Mesenteric fat pad (tissue), 1 donor: ENCODE measurements around the gene CCDC88C. TPM values are rescaled to one million over a fixed set of nuclear protein-coding genes. Genes with fewer than 3 reads are reported as not detected.

ENCODE experiments used
- DNase-seq: peaks from one replicate; pipeline ENCODE4 v3.0.0-alpha.2; 2020; ENCODE audit warnings: low spot score
- total RNA-seq: library from RNA; stranded (reverse); fragmentation: NEBNext Ultra II Directional; extraction: Animal tissue kit (Norgen Biotek cat#: 25700); gene quantifications from one replicate; pipeline ENCODE4 v1.2.1, GENCODE V29; 2021
- donor health status: DM: yes; HTN: yes; CAD: no.

Gene CCDC88C
- total RNA-seq, 1 donor from 2014 or later: 17.4 TPM

GRCh38 chr14:91331721-91332120 is 85.9 kb downstream of the CCDC88C start:
- DNase-seq: no peak

GRCh38 chr14:91330856-91331255 is 86.8 kb downstream of the CCDC88C start:
- no peak for DNase-seq

DNA sequence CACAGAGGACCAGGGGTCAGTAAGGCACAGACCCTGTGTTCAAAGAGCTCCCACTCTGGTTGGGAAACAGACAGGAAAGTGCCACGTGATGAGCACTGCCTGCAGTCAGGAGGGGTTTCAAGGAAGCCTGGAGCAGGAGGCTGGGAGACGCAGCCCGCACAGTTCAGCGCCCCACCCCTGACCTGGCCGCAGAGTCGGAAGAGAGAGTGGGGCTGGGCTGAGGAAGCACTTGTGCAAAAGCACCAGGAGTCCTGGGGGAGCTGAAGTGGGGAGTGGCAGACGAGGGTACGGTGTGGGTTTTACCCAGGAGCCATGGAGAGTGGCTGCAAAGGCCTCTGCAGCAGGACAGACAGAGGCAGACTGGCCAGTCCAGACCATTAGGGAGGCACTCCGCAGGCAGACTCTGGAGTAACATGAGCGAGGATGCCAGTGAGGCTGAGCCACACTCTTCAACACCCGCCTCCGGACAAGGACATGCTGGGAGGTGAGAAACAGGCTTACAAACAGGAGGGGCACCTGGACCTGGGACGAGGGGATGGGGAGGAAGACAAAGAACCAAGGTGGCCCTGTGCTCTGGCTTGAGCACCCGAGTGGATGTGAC is 87.4 kb downstream of the CCDC88C start:
- no peak for DNase-seq

DNA sequence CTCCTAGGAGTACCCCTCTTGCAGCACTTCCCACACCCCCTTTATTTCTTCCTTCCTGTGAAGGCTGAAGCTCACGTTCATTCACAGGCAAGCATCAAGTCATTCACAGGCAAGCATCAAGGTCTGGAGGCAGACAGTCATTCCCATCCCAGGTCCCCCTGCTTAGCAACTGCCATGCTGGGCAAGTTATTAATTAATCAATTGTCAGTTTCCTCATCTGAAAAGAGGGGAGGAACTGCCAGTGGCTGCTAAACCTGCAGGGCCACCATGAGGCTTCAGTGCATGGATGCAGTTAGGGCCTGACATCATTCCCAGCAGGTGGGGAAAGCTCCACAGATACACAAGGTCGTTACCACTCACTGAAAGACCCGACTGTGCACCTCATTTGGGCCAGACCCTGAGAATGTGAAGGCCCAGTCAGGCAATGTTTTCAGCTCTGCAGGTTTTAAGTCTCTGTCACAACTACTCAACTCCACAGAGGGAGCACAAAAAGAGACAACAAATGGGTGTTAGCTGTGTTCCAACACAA is 88.1 kb downstream of the CCDC88C start:
- DNase-seq: no peak

GRCh38 chr14:91328313-91329050 is 89.1 kb downstream of the CCDC88C start:
- DNase-seq: no peak

GRCh38 chr14:91327661-91328312 is 89.8 kb downstream of the CCDC88C start:
- DNase-seq: no peak

GRCh38 chr14:91327250-91327595 is 90.4 kb downstream of the CCDC88C start:
- no peak for DNase-seq

DNA sequence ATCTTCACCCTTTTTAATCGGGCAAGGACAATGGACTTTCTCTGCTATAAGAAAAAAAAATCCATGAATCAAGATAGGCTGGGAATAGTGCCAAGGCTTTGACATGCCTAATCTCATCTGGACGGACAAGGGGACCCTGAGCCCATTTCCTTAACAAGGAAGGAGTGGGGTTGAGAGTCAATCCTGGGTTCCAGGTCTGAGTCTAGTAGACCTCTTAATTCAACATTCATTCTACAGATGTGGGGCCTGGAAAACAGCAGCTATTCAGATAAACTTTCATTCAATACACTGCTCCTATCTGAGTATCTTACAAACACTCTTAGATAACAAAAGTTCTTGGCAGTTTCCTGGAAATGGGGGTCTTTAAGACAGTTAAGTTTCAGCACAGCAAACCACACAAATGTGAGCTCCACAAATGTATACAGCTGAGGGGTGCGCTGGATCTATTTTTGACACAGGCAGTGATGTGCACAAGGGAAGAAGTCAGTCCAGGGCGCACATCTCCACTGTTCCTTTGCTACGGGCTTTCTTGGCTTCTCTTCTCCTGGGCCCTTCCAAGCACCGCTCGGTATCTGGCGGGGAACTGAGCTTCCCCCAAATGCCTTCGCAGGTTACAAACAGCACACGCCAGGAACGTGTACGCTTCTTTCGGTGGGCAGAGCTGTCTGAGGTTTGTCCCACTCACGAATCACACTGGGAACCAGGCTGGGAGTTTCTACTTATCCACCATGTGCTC is 90.9 kb downstream of the CCDC88C start:
- no peak for DNase-seq

- no peak for DNase-seq
Measured at GRCh38 chr14:91324606-91325575, 92.7 kb downstream of the CCDC88C start.

DNA sequence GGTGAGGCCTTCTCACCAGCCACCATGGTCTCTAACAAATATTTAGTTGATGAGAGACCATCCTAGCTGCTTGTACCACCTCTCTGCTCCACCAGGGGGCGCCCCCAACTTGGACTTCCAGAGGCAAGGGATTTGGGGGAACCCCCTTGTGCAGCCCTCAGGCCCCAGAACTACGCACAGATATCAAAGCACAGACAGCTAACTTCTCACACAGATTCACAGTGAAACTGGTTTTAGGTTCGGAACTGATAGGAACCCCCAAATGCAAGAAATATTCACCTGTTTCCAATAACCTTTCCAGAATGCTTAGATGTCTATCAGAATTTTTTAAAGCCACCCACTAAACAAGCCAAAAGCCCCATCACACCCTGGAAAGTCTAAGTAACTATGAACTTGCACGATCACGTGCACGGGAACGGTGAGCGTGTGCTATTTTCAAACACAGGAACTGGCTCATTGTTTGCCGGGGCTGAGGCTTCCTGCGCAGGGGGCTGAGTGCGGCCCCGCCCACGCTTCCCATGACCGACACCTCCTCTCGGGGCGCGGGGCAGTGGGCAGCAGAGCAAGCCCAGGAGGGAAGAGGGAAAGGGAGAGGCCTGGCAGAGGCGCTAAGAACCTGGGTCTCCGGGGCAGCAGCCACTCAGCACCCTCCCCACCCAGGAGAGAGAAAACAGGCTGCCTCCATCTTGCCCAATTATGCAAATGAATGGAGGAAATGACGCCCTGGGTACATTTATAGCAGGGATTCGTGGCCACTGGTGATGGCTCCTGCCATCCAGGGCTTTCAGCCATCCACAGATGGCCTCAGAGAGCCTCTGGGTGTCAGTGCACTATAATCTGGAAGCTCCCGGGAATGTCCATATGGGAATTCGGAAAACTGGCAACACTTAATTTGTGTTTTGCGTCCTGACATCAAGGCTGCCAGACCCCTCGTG is 93.7 kb downstream of the CCDC88C start:
- peak; percentile 95 for DNase-seq

GRCh38 chr14:91323031-91323430 is 94.6 kb downstream of the CCDC88C start:
- no peak for DNase-seq

DNA sequence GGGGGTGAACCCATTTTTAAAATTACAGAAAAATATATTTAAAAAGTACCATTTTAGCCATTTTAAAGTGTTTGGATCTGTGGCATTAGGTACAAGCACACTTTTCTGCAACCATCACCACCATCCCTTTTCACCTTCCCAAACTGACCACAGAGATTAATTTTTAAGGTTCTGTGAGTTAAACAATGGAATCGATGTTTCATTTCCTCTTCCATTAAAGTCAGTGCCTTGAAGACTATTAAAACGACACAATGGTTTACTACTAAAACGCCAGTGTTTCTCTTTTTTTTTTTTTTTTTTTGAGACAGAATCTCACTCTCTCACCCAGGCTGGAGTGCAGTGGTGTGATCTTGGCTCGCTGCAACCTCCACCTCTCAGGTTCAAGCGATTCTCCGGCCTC is 95.0 kb downstream of the CCDC88C start:
- no peak for DNase-seq

GRCh38 chr14:91321131-91321530 is 96.5 kb downstream of the CCDC88C start:
- DNase-seq: no peak

DNA sequence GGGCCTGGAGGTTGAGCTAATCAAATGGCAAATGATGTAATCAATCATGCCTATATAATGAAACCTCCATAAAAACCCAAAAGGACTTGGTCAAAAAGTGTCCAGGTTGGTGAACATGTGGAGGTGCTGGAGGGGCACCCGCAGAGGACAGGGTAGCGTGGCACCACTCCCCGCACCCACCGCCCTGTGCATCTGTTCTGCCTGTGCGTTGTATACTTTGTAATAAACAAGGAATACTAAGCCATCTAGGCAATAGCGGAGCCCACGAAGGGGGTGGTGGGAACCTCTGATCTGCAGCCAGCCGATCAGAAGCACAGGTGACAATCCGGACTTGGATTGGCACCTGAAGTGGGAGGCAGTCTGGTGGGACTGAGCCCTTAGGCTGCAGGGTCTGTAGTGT is 97.4 kb downstream of the CCDC88C start:
- DNase-seq: no peak

GRCh38 chr14:91318911-91319310 is 98.7 kb downstream of the CCDC88C start:
- DNase-seq: no peak

DNA sequence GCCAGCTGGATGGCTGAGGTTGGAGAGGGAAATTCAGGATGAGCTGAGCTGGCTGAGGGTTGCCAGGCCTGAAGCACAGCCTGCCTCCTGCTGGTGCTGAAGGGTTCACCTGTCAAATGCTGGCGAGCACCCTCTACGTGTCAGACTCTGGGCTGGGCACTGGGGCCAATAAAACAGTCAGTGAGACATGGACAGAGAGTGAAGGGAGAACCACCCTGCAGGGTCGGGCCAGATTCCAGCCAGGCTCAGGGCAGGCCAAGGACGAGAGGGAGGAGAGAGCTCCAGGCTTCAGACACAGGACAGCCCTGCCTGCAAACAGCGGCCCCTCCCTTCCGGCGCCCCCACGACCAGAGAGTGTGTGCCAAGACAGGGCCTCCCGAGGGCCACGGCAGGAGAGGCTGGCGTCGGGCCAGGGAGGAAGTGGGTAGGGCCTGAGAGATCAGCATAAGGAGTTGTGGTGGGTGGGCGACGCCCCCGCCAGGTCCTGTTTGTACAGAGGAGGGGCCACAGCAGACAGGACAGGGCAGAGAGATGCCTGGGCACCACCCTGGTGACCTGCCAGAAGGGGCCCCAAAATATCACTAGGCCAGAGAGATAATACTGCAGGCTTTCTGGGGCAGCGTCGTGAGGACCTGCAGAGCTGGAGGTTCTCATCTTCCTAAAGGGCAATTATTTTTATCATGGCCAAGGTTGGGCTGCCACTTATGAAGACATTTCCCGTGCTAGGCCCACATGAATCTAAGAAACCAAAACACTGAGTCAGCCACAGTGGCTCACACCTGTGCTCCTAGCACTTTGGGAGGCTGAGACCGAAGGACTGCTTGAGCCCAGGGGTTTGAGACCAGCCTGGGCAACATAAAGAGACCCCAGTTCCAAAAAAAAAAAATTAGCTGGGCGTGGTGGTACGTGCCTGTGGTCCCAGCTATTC is 100.0 kb downstream of the CCDC88C start:
- peak; percentile 92 for DNase-seq

GRCh38 chr14:91316761-91317160 is 100.9 kb downstream of the CCDC88C start:
- no peak for DNase-seq

DNA sequence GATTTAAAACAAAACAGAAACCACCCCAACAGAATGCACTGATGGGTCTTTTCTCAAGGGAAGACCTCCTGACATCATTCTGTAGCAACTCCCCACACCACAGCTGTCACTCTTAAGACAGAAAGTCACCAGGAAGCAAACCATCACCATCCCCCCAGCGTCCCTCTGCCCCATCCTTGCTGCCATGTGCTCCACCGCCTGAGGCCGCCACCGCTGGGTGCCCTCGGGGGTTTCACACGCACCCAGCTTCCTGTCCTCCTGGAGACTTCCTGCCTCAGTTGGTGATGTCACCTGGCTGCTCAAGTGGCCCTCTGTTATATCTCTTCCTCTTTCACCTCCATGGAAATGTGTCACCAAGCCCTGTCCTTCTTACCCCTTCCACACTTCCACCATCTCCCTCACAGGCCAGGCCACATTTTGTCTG is 101.8 kb downstream of the CCDC88C start:
- DNase-seq: no peak
